GM19193 (cell line): ENCODE results near the gene PPL.

Source experiments
- POLR2A ChIP-seq: IDR thresholded peaks from 4 replicates; pipeline ENCODE4 v1.6.1; 2011; ENCODE audit not compliant: insufficient read depth, insufficient read length; ENCODE audit errors: extremely low read depth

PPL gene, protein sequence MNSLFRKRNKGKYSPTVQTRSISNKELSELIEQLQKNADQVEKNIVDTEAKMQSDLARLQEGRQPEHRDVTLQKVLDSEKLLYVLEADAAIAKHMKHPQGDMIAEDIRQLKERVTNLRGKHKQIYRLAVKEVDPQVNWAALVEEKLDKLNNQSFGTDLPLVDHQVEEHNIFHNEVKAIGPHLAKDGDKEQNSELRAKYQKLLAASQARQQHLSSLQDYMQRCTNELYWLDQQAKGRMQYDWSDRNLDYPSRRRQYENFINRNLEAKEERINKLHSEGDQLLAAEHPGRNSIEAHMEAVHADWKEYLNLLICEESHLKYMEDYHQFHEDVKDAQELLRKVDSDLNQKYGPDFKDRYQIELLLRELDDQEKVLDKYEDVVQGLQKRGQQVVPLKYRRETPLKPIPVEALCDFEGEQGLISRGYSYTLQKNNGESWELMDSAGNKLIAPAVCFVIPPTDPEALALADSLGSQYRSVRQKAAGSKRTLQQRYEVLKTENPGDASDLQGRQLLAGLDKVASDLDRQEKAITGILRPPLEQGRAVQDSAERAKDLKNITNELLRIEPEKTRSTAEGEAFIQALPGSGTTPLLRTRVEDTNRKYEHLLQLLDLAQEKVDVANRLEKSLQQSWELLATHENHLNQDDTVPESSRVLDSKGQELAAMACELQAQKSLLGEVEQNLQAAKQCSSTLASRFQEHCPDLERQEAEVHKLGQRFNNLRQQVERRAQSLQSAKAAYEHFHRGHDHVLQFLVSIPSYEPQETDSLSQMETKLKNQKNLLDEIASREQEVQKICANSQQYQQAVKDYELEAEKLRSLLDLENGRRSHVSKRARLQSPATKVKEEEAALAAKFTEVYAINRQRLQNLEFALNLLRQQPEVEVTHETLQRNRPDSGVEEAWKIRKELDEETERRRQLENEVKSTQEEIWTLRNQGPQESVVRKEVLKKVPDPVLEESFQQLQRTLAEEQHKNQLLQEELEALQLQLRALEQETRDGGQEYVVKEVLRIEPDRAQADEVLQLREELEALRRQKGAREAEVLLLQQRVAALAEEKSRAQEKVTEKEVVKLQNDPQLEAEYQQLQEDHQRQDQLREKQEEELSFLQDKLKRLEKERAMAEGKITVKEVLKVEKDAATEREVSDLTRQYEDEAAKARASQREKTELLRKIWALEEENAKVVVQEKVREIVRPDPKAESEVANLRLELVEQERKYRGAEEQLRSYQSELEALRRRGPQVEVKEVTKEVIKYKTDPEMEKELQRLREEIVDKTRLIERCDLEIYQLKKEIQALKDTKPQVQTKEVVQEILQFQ (N-terminal part only)

DNA sequence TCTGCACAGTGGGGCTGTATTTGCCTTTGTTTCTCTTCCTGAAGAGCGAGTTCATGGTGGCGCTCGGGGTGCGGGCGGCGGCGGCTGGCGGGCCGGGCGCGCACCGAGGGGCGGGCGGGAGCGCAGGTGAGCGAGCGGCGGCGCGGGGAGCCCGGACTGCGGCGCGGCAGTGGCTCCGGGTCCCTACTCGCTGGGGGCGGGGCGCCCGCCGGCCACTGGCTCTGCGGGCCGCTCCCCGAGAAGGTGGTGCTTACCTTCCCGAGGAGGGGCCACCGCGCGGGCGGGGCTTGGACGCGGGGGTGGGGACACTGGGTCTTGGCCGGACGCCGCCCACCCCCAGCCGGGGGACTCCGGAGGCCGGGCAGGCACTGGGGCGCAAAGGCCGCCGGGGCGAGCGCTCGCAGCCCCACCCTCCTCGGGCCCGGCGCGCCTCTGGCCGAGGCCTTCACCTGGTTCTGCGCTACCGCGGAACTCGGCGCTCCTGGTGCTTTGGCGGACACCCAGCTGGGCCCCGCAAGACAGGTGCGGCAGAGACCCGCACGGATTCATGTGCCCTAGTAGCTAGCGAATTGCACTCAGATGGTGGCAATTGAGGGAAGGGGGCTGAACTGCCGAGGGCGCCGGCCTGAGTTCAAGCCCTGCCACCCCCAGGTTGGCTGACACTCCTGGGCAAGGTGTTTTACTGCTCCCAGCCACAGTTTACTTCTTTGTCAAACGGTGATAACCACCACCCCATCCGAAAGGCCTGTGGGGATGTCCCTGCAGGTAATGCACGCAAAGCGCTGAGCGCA, at the start of gene PPL:
Gene PPL (minus strand): TSS at position 158 of the 791 bp plus-strand sequence. CDS start 103 bp downstream, at position 55.
- TF ChIP-seq POLR2A = no peak

DNA sequence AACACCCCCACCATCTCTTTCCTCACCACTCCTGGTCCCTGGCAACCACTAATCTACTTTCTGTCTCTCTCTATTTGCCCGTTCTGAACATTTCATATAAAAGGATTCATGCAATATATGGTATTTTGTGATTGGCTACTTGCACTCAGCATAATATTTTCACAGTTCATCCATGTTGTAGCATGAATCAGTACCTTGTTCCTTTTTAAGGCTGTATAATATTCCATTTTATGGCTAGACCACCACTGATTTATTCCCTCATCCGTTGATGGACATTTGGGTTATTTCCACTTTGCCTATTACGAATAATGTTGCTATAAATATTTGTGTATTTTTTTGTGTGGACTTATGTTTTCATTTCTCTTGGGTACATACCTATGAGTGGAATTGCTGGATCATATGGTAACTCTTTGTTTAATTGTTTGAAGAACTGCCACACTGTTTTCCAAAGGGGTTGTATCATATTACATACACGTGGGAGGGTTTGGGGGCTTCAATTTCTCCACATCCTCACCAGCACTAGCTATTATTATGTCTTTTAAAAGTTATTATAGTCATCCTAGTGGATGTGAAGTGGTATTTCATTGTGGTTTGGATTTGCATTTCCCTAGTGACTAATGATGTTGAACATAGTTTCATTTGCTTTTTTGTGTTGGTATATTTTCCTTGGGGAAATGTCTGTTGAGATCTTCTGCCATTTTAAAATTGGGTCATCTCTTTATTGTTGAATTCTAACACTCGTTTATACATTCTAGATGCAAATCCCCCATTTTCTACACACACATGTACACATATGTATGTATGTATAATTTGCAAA, 47.4 kb upstream of the PPL start:
- TF ChIP-seq POLR2A = no peak

DNA sequence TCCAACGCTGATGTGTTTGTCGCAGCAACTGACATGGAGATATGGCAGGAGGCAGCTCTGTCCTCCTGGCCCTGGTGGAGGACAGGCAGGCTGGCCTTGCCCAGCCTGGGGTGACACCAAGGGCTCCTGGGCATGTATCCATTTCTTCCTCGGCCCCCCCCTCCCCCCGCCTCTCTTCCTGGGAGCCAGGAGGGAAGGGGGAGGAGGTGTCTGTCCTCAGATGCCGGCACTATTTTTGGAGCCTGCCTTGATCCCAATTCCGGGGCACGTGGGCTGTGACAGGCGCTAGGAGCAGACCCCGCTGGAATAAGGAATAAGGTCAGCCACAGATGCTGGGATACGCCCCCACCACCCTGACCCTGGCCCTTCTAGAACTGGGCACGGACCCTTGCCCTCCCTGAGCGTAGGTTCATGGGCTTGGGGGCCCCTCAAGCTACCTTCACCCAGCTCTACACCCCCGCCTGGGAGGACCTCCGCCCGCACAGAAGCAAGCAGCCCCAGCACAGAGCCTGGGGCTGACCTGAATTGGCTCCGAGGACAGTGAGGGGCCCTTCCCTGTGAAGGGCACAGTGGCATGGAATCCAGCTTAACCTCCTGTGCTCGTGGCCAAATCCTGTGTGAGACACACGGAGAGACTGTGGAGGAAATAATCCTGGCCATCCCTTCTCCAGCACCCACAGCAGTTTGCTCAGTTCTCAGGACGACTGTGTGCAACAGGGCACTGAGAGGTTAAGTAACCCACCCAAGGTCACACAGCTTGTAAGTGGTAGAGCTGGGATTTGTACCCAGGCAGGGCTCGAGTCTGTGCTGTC, 45.3 kb upstream of the PPL start:
- no peak for TF ChIP-seq POLR2A

DNA sequence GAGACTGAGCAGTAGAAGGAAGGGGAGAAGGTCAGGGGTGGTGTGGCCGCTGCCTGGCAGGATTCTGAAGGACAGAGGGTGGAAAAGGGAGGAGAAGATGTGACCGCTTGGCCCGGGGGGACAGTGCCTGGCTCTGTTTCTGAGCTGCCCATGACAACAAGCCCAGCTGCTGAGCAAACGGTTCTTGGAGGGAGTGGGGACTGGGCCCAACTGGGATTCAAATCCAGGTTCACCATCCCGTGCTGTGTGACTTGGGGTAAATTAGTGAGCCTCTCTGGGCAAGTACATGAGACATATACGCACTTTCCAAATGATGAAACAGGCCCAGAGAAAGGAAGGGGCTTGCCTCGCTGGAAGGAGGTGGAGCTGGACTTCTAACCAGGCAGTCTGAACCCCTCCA, 44.5 kb upstream of the PPL start:
- TF ChIP-seq POLR2A = no peak

DNA sequence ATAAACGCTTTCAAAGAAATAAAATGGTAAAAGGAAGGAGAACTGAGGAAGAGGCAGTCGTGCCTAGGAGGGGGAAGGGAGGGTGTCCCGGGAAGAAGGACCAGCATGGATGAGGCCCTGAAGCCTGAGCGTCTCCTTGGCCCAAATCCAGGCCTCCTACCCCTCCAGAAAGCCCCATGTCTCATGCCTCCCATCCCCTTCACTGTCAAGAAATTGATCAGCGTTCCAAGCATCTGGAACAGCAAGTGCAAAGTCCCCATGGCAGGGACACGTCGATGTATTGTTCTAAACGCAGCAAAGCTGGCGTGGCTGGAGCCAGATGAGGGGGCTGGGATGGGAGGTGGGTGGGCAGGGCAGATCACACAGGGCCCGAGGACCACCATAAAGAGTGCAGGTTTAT, 43.7 kb upstream of the PPL start:
- TF ChIP-seq POLR2A = no peak

DNA sequence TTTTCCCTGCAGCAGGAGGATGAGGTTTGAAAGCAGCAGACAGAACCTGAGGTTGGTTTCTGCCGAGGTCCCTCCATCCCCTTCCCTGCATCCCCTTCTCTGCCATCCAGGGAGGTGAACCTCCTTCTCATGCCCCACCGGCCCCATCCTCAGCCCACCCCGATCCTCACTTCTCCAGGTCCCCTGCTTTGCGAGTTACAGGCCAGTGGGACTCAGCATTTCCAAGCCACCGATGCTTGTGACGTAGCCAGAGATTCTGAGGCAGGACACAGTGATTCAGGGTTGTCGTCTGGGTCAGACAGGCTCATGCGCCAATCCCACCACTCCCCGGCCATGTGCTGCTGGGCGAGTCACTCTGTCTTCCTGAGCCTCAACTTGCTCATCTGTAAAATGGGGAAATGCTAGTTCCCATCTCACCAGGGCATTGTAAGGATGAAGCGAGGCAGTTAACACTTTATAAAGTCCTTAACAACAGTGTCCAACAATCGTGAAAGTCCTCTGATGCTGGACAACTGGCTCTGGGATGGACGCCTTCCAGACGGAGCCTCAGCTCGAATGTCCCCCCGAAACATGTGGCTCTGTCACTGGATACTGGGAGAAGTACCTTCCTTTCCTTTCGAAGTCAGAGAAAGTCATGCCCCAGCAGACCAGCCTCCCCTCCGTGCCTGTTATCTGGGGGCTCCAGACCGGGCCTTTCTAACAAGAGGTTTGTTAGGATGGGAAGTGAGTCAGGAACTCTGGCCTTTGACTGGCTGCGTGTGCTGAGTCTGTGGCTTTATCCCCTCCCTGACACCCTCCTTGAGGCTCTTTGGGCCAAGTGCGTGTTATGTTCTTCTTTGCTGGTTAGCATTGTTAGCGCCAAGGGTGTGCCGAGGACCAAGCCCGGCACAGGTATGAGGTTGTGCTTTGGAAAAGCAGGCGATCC, 43.0 kb upstream of the PPL start:
- no peak for TF ChIP-seq POLR2A

DNA sequence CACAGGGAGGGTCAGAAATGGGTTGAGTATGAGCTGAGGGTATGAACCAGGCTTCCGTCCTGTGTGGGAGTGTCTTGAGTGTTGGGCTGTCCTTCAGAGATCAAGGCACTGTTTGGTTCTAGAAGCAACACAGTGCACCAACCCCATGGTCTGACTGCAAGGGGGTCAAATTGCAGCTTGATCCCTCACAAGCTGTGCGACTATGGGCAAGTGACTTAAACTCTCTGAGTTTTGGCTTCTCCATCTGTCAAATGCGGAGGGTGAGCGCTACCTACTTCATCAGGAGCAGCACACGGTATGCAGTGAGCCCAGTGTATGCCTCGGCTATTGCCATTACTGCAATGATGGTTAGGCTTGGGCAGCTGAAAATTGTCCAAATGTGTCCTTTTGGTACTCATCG, 42.2 kb upstream of the PPL start:
- TF ChIP-seq POLR2A = no peak

DNA sequence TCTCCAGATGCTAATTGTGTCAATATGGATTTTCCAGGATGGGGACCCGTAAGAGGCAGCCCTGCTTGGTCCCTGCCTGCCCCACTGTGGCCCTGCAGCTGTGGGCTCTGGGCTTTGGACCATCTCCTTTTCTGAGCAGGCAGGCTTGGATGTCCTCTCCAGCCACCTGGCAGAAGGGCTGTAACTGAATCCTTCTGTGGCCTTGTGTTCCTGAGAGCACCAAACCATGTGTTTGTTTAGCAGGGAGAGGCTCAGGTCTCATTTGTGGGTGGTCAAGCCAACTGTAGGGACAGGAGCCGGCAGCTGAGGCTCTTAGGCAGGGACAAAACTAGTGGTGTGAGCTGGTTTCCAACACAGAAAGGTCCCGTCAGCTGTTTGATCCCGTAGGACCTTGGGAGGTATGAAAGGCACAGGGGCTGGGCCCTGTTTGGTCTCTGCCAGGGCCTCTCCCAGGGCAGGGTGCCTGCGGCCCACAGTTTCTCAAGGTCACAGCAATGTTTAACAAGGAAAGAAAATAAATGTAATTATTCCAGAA, 39.7 kb upstream of the PPL start:
- no peak for TF ChIP-seq POLR2A

DNA sequence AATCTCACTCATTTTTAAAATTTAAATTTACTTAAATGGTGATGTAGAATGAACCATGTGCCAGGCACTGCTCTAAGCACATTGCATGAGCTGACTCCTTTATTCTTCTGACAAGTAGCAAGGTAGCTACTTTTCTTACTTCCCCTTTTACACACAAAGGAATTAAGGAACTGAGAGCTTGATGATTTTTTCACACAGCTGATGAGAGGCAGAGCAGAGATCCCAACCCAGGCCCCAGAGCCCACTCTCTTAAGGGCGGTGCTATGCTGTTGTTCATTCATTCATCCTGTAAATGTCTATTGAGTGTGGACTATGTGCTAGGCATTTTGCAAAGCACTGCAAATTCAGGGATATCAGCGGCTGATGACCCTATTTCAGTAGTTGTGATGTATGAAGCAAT, 39.1 kb upstream of the PPL start:
- no peak for TF ChIP-seq POLR2A

DNA sequence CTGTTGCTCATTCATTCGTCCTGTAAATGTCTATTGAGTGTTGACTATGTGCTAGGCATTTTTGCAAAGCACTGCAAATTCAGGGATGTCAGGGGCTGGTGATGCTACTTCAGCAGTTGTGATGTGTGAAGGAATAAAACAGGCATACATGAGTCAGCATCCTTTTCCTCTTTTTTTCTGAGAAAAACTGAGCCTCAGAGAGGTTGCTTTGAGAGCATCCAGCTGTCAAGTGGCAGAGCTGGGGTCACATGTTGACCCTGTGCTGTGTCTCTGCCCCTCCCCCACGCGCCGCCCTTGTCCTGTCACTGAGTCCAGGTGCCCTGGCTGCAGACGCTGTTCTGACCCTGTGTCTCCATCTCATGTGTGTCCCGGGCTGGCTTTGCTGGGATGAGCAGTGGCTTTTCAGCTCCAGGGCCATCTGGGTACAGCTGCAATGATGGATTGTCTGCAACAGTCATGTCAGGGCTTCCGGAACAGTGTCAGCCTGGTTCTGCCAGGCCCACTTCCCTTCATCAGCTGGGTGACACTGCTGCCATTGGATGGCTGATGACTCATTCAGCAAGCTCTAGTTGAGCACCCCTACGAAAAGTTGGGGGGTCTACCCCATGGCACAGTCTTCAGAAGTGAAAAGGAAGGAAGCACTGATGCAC, 36.1 kb upstream of the PPL start:
- no peak for TF ChIP-seq POLR2A

DNA sequence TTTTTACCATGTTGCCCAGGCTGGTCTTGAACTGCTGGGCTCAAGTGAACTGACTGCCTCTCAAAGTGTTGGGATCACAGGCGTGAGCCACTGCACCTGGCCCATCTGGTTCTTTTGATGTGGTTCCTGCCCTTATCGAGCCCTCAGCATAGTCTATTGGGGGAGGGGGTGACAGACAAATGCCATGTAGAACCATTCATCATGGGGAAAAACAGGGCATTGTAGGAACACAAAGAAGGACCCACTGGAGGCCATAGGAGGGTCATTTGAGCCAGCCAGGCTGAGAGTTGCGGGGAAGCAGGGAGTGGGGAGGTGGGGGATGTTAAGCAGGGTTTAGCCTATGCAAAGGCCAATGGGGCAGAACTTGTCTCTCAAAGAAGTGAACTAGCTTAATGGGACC, 33.1 kb upstream of the PPL start:
- no peak for TF ChIP-seq POLR2A
